Epidermal melanocyte (primary cell): ENCODE data around the gene PAK4.
"Not testable (repeated sequence)": the region's sequence is repeated elsewhere in the genome, so short reads cannot be mapped to it uniquely, and the experiment has no call there.

Experiments
- DNase-seq: peaks from one replicate; pipeline ENCODE4 v3.0.0; 2011; ENCODE audit warnings: low spot score; ENCODE audit not compliant: insufficient read length

PAK4 gene

DNA sequence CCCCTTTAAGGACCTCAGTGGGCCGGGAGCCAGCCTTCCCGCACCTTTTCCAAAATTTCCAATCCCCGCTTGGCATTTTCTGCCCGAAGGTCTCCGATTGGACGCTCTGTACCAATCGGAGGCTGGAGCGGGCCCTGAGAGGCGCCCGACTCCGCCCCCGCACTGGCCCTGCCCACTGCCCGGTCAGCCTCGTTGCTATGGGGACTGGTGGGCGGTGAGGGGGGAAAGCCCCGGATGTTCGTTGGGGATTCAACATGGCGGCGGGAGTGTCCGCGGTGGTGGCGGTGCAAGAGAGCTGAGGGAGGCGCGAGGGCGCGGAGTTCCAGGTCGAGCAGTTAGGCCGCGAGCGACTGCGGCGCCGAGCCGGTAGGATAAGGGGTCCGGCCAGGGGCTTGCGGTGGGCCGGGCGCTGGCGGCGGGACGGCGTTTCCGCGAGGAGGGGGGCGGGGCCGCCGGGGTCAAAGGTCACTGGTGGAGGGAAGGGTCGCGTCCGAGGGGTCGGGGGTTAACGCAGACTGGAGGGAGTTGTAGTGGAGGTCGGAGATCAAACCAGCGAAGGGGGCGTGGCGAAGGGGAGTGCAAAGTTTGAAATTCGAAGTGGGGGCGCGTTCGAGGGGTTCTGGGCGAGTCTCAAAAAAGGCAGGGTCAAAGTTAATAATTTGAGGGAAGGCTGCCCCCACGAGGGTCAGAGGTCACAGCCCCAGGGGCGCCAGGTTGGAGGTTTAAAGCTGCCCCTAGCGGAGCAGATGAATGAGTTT is at the start of gene PAK4:
Gene PAK4, plus strand, starts transcription at position 233 of the 758 bp plus-strand sequence. CDS start 43,768 bp downstream, outside the sequence.
- DNase-seq = peak; percentile 100

DNA sequence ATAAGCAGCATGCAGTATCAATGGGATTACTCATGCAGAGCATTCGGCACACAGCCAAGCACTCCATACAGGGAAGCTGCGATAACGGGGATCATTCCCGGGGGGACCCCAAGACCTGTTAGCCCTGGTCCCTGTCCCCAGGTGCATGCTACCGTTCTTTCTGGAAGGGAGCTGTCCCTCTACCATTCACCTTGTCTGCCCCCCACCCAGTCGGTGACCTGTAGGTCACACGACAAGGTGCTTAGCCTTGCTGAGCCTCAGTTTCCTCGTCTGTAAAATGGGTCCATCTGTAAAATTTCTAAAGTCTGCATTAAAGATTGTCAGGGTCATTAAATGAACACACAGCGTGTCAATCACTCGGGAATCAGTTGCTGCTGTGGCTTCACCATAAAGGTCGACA is 48.3 kb upstream of the PAK4 start:
- DNase-seq = no peak

DNA sequence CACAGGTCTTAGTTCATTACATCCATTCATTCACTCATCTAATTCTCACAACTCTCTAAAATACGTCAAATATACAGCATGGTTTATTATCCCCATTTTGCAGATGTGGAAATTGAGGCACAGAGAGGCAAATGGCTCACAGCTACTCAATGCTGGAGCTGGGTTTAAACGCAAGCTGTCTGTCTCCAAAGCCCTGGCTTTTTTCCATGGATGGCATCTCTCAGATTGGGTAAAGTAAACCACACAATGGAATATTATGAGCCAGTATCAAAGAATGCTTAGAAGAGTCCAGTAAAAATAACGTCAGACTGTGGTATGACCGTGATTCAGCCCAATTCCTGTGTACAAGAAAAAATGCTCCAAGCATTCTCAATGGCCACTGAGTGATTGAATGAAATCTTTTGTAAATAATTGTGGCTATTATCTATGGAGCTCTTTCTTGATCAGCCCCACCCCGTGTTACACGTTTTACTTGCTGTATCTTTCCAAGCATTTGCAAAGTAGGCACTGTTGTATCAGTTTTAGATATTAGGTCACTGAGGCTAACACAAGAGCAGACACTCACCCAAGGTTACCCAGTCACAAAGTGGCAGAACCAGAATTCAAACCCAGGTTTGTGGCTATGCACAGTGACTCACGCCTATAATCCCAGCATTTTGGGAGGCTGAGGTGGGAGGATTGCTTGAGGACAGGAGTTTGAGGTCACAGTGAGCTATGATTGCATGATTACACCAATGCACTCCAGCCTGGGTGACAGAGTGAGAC is 47.0 kb upstream of the PAK4 start:
- DNase-seq = peak; percentile 88

DNA sequence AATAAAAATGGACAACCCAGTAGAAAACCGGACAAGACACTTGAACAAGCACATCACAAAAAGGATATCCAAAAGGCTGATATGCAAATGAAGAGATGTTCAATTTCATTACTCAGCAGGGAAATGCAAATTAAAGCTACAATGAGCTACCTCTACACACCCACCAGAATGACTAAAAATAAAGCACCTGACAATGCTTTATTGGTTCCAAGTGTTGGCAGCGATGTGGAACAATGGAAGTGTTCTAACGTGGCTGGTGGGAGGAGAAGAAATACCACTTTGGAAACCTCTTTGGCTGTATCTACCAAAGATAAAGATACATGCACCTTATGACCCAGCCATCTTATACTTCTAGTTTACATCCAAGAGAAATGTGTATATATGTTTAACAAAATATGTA is 45.2 kb upstream of the PAK4 start:
- no peak for DNase-seq

DNA sequence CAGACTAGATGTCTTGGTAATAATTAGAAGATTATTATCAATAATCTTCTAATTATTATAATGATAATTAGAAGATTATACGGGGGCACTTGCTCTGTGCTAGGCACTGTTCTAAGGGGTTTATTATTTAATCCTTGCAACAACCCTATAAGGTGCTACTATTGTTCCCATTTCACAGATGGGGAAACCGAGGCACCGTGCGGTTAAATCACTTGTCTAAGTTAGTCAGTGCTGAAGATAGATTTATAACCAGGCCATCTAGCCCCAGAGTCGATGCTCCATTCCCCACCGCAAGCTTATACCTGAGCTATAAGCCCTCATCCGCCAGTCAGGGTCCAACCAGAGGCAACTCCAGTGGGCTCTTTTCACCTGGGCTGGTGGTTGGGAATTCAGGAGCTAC is 43.4 kb upstream of the PAK4 start:
- no peak for DNase-seq

DNA sequence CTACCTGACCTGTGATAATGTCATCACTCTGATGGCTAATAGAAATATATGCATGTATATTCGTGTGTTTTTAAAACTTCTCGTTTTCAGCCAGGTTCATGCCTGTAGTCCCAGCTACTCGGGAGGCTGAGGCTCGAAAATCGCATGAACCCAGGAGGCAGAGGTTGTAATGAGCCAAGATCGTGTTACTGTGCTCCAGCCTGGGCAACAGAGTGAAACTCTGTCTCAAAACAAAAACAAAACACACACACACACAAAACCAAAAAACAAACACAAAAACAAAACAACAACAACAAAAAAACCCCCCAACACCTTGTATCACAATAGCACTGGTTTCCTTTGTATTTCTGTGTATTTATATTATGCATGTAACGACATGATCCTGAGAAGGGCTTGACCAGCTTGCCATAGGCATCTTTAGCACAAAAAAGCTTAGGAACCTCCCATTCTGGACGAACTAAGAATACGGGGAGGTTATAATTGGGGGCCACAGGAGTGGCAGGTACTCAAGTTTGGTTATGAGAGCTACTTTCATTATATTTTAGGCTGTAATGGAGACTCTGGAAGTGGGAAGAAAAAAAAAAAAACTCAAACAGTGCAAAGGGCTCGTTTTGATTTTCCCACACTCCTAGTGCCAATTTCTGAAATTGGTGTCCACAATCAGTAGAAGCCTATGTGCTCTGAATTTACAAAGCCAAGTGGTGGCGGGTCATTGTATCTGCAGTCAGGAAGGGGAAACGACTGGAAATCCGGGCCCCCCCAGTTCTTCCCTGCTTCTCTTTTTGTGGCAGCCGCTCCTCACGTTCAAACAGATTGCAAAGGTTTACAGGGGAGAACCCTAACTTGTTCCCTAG is 42.6 kb upstream of the PAK4 start:
- no peak for DNase-seq

DNA sequence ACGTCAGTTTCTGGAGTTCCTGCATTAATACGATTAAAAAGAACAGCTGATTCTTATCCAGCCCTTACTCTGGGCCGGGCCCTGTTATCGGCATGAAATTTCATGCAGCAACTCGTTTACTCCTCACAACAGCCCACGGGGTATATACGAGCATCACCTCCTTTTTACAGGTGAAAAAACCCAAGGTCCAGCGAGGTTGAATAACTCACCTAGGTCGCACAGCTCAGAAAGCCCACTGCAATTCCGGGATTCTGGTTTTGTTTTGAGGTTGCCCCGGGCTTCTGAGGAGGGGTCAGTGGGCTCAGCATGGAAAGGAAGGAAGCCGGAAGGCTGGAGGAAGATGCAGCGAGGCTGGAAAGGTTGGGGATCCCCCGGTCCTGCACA is 42.0 kb upstream of the PAK4 start:
- no peak for DNase-seq

DNA sequence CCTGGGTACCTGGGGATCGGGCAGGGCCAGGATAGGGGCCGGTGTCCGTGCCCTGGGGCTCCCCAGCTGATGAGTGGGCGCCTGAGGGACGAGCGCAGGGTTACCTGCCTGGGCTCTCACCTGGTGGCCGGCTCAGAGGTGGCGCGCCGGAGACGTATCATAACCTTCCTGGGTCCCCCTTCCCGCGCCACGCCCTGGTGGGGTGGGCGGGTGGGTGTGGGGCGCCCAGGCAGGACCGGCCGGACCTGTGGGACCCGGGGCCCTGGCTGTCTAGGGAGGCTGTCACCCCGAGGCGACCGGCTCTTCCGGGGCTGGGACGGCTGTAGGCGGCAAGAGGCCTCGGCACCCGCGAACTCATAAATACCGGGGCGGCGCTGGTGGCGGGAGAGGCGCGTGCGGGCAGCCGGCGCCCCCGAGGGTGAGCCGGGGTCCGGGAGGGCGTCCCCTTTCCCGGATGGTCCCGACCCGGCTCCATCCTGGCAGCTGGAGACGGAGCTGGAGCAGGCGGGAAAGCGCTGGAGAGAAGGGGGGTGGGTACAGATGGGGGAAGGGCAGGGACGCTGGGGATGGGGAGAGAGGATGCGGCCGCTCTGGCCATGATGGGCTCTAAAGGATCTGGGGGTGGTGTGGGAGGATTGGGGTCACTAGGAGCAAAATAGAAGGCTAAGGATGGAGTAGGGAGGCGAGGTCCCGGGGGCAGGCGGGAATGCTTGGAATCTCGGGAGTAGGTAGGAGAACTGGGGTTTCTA is 41.4 kb upstream of the PAK4 start, which contains the start of gene ACP7:
Gene ACP7, plus strand, starts transcription at position 386 of the 749 bp plus-strand sequence. CDS start 902 bp downstream, outside the sequence.
- DNase-seq = no peak

DNA sequence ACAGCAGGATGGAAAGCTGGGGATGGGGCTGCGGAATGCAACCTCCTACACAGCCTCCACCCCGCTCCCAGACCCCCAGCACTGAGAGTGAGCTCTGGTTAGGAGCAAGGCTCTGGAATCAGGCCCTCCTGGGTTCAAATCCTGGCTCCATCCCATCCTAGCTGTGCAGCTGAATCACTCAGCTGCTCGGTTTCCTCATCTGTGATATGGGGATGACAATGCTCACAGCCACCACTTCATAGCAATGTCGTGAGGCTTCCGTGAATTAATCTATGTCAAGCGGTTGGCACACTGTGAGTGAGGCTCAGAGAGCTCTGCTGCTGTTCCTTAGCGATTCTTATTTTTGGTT is 40.9 kb upstream of the PAK4 start:
- no peak for DNase-seq

DNA sequence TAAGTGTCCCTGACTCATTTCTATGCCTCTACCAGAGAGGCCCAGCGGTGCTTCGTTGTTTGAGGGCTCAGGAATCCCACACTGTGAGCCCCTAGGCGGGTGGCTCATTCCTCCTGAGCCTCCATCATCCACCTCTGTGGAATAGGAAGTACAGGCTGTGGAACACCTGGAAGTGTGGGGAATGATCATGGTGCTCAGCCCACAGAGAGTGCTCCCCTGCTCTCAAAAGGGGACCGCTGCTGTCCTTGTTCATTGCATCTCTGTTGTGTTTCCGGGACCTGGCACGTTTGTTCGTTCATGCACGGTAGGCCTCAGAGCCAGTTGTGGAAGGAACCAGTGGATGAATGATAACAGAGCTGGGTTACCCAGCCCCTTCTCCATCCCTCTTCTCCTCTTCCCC is 40.2 kb upstream of the PAK4 start:
- no peak for DNase-seq

DNA sequence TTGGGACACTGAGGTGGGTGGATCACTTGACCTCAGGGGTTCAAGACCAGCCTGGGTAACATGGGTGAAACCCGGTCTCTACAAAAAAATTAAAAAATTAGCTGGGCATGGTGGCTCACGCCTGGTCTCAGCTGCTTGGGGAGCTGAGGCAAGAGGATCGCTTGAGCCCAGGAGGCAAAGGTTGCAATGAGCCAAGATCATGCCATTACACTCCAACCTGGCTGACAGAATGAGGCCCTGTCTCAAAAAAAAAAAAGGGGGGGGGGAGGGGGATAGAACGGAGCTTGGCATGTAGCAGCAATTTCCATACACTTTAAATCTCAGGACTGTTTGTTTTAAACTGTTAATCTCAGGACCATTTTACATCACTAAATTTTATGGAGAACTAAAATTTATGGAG is 39.2 kb upstream of the PAK4 start:
- no peak for DNase-seq

DNA sequence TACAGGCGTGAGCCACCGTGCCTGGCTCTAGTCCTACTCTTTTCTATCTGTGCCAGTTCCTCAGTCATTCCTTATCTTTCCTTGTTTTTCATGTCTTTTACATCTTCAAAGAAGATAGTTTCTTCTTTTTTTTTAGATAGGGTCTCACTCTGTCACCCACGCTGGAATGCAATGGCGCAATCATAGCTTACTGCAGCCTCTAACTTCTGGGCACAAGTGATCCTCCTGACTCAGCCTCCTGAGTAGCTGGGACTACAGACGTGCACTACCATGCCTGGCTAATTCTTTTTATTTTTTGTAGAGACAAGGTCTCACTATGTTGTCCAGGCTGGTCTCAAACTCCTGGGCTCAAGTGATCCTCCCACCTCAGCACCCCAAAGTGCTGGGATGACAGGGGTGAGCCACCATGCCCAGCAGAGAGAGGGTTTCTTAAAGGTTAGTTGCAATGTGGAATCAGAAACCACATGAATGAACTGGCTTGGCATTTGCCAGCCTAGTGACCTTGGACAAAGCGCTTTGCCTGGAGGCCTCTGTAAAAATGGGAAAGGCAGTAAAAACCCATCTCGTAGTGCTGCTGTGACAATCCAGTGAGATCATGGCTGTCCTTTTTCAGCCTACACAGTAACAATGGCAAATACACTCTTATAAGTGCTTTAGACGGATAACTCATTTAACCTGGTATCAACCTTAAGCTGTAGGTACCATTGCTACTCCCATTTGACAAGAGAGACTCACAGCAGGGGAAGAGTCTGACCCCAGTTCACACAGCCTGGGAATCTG is 37.5 kb upstream of the PAK4 start:
- no peak for DNase-seq

DNA sequence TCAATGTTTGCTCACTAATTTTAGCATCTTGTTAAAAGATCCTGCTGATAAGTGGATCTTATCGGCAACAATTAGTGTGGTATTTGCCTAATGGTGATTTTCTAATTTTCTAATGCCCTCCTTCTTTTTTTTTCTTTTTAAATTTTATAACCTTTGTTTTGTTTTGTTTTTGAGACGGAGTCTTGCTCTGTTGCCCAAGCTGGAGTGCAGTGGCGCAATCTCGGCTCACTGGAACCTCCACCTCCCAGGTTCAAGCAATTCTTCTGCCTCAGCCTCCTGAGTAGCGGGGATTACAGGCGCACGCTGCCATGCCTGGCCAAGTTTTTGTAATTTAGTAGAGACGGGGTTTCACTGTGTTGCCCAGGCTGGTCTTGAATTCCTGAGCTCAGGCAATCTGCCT is 35.6 kb upstream of the PAK4 start:
- not testable (repeated sequence) for DNase-seq

DNA sequence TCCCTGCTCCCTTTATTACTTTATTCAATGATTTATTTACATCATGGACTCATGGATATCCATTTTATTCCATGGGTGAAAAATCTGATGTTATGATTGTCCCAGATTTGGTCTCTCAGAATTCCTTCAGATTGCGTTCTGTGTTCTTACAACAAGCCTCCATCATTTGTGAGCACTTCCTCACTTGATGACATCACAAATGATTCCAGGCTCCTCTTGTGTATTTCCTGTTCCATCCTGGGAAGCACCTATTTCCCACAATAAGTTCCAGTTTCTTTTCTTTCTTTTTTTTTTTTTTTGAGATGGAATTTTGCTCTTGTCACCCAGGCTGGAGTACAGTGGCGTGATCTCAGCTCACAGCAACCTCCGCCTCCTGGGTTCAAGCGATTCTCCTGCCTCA is 34.7 kb upstream of the PAK4 start:
- no peak for DNase-seq

DNA sequence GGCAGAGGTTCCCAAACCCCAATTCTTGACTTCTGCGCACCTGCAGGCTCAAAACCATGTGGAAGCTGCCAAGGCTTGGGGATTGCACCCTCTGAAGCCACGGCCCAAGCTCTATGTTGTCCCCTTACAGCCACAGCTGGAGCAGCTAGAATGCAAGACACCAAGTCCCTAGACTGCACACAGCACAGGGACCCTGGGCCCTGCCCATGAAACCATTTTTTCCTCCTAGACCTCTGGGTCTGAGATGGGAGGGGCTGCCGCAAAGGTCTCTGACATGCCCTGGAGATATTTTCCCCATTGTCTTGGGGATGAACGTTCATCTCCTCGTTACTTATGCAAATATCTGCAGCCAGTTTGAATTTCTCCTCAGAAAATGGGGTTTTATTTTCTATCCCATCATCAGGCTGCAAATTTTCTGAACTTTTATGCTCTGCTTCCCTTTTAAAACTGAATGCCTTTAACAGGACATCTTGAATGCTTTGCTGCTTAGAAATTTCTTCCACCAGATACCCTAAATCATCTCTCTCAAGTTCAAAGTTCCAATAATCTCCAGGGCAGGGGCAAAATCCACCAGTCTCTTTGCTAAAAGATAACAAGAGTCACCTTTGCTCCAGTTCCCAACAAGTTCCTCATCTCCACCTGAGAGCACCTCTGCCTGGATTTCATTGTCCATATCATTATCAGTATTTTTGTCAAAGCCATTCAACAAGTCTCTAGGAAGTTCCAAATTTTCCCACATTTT is 29.6 kb upstream of the PAK4 start:
- not testable (repeated sequence) for DNase-seq

DNA sequence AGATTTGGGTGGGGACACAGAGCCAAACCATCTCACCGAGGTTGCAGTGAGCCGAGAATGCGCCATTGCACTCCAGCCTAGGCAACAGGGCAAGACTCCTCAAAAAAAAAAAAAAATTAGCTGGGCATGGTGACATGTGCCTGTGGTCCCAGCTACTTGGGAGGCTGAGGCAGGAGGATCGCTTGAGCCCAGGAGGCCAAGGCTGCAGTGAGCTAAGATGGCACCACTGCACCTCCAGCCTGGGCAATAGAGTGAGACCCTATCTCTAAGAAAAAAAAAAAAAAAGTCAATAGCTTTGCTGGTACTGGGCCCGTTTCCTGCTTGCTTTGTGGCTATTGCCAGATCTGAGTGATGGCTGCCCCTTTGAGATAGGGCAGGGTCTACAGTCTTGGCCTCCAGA is 28.3 kb upstream of the PAK4 start:
- no peak for DNase-seq

DNA sequence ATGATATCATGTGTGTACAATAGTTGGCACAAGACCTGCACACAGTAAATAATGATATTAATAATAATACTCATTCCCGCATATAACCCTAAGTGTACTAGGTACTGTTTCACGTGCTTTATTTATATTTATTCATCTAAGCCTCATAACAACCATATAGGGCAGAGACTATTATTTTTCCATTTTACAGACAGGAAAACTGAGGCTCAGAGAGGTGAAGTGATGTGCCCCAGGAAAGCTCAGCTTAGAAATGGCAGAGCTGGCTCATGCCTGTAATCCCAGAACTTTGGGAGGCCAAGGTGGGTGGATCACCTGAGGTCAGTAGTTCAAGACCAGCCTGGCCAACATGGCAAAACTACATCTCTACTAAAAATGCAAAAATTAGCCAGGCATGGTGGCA is 27.9 kb upstream of the PAK4 start:
- no peak for DNase-seq

DNA sequence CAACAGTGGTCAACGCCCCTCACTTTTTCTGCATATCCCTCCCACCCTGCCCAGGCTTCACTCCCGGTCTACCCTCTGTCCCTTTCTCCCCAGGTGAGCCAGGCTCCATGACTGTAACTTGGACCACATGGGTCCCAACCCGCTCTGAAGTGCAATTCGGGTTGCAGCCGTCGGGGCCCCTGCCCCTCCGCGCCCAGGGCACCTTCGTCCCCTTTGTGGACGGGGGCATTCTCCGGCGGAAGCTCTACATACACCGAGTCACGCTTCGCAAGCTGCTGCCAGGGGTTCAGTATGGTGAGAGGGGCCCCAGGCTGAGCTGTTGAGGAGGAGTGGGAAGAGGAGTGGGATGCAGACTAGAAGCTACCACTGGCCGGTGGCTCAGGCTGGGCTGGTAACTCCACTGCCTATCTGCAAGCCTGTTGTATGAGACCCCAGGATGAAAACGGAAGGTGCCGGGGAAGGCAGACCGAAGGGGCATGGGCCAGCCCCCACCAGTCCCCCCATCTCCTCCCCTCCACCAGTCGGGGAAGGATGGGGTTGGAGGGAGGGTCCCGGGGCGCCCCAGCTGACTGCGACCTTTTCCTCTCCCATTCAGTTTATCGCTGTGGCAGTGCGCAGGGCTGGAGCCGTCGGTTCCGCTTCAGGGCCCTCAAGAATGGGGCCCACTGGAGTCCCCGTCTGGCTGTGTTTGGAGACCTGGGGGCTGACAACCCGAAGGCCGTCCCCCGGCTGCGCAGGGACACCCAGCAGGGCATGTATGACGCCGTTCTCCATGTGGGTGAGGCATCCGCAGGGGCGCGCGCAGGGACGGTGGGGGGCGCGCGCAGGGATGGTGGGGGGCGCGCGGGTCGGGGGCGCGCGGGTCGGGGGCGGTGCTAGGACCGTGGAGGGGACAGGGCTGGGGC is 27.0 kb upstream of the PAK4 start:
- no peak for DNase-seq

DNA sequence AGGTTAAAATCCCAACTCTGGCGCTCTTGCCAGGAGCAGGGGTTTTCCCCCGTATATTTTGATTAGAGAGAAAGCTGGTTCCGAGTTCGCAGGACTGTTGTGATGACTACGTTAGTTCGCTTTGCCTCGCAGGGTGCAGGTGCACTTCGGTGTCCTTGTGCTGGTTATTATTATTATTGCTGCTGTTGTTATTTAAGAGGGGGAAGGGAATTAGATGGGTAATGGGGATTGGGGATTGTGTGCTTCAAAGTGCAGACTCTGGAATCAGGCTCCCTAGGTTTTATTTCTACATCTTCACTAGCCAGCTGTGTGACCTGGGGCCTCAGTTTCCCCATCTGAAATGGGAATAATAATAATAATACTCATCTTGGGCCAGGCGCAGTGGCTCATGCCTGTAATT is 26.2 kb upstream of the PAK4 start:
- DNase-seq = no peak
